ENCODE data around the gene ADGRV1.

GRCh38 chr5:91178461-91178860, 619.9 kb downstream of the ADGRV1 start:
- TF ChIP-seq POLR2A (IDR thresholded peaks at IDR 0.05) (no peak), CTCF (IDR thresholded peaks at IDR 0.05) (no peak)

Measured in Peyer's patch (tissue), 4 donors.